GM13976 (cell line): Measurements from ENCODE around the gene BTG1.

Experiments used
- DNase-seq: peaks from one replicate; pipeline ENCODE4 v3.0.0; 2012; ENCODE audit warnings: low spot score
- CTCF ChIP-seq: IDR thresholded peaks from 2 replicates; pipeline ENCODE4 v1.5.1; 2012; ENCODE audit warnings: borderline replicate concordance, mild to moderate bottlenecking; ENCODE audit not compliant: insufficient read depth; ENCODE audit errors: extremely low read depth, missing control alignments, control extremely low read depth
- in situ Hi-C: fragments of 300-500 bp; cut with MboI; formaldehyde crosslinking; loops from one replicate; pipeline ENCODE4 v1.12.0; 2022; ENCODE audit warnings: low sequenced_read_pairs, mixed read lengths, inconsistent platforms; ENCODE audit not compliant: unreplicated experiment

Gene BTG1

GRCh38 chr12:92175961-92176360, 30.3 kb upstream of the BTG1 start:
- in situ Hi-C loops: no loop called here

GRCh38 chr12:92170050-92170449, 24.4 kb upstream of the BTG1 start:
- TF ChIP-seq CTCF: no peak
- DNase-seq: no peak
- in situ Hi-C loops: no loop called here

More at GRCh38 chr12:92175961-92176360, 30.3 kb upstream of the BTG1 start:
- TF ChIP-seq CTCF: no peak
- no peak for DNase-seq

GRCh38 chr12:92167075-92167474, 21.4 kb upstream of the BTG1 start:
- TF ChIP-seq CTCF: no peak
- in situ Hi-C loops: no loop called here
- DNase-seq: no peak

GRCh38 chr12:92164712-92165111, 19.1 kb upstream of the BTG1 start:
- no peak for DNase-seq
- TF ChIP-seq CTCF: no peak
- in situ Hi-C loops: no loop called here

- no peak for DNase-seq
- no peak for TF ChIP-seq CTCF
- in situ Hi-C loops: no loop called here
These were observed 16.4 kb upstream of the BTG1 start for GRCh38 chr12:92162079-92162478.

- in situ Hi-C loops: no loop called here
- TF ChIP-seq CTCF: no peak
- DNase-seq: no peak
These were observed 13.3 kb upstream of the BTG1 start for GRCh38 chr12:92158796-92159439.
